ENCODE measurements around the gene VCP.
"Not testable (repeated sequence)": the region's sequence is repeated elsewhere in the genome, so short reads cannot be mapped to it uniquely, and the experiment has no call there.

DNA sequence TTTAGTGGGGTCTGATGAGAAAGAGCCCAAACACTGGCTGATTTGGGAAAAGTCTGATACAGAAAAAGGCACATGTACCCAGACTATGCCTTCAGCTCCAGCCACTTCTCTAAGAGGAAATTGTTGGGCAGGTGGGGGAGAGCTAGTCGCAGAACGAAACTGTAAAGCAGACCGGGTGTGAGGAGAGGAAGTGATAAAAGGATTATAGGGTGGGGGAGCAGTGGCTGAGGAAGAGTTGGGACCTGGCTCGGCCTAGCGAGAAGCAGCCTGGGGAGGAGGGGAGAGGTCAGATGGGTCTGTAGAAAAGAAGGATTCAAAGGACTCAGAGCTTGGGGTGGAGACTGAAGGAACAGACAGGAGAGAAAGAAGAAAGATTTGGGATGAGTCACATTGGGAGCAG lies 49.0 kb downstream of the VCP start:
- TF ChIP-seq, protein P1, sequence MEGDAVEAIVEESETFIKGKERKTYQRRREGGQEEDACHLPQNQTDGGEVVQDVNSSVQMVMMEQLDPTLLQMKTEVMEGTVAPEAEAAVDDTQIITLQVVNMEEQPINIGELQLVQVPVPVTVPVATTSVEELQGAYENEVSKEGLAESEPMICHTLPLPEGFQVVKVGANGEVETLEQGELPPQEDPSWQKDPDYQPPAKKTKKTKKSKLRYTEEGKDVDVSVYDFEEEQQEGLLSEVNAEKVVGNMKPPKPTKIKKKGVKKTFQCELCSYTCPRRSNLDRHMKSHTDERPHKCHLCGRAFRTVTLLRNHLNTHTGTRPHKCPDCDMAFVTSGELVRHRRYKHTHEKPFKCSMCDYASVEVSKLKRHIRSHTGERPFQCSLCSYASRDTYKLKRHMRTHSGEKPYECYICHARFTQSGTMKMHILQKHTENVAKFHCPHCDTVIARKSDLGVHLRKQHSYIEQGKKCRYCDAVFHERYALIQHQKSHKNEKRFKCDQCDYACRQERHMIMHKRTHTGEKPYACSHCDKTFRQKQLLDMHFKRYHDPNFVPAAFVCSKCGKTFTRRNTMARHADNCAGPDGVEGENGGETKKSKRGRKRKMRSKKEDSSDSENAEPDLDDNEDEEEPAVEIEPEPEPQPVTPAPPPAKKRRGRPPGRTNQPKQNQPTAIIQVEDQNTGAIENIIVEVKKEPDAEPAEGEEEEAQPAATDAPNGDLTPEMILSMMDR (conservative IDR thresholded peaks at IDR 0.05), result not testable (repeated sequence)
- TF ChIP-seq EZH2 (IDR thresholded peaks at IDR 0.05; ENCODE audit: low read depth), result not testable (repeated sequence)

All from PC-9 (cell line).